GM19372 (cell line): Measurements from ENCODE around the gene DHRS3.

ENCODE experiments used
- ATAC-seq: cut with Tn5 transposase; IDR thresholded peaks from one replicate; pipeline ENCODE4 v1.9.1; 2021; ENCODE audit warnings: mild to moderate bottlenecking, low read depth, moderate library complexity; ENCODE audit not compliant: unreplicated experiment

Gene DHRS3

GRCh38 chr1:12618661-12618964 lies 603 bp upstream of the DHRS3 start:
- ATAC-seq, result peak; percentile 3

- no peak for ATAC-seq
Measured at GRCh38 chr1:12617511-12617900, 504 bp downstream of the DHRS3 start.

GRCh38 chr1:12616709-12617373 lies 1.2 kb downstream of the DHRS3 start:
- ATAC-seq, result no peak

- no peak for ATAC-seq
Measured at GRCh38 chr1:12615865-12616708, 1.9 kb downstream of the DHRS3 start.

- no peak for ATAC-seq
Measured at GRCh38 chr1:12615159-12615864, 2.7 kb downstream of the DHRS3 start.

GRCh38 chr1:12614402-12615158 lies 3.4 kb downstream of the DHRS3 start:
- ATAC-seq, result no peak

GRCh38 chr1:12613180-12613579 lies 4.8 kb downstream of the DHRS3 start:
- ATAC-seq, result no peak

- no peak for ATAC-seq
Measured at GRCh38 chr1:12610941-12611340, 7.1 kb downstream of the DHRS3 start.

GRCh38 chr1:12610305-12610935 lies 7.6 kb downstream of the DHRS3 start:
- ATAC-seq, result no peak

GRCh38 chr1:12609469-12610003 lies 8.5 kb downstream of the DHRS3 start:
- ATAC-seq, result no peak

GRCh38 chr1:12608311-12608957 lies 9.6 kb downstream of the DHRS3 start:
- ATAC-seq, result no peak

GRCh38 chr1:12607263-12607662 lies 10.7 kb downstream of the DHRS3 start:
- ATAC-seq, result no peak

- no peak for ATAC-seq
Measured at GRCh38 chr1:12604986-12605385, 13.0 kb downstream of the DHRS3 start.

- peak; percentile 57 for ATAC-seq
Measured at GRCh38 chr1:12604114-12604874, 13.7 kb downstream of the DHRS3 start.

GRCh38 chr1:12603224-12603623 lies 14.8 kb downstream of the DHRS3 start:
- no peak for ATAC-seq

- no peak for ATAC-seq
Measured at GRCh38 chr1:12602659-12603024, 15.4 kb downstream of the DHRS3 start.

- no peak for ATAC-seq
Measured at GRCh38 chr1:12601700-12602658, 16.0 kb downstream of the DHRS3 start.
